ENCODE data around the gene SCYL1.

DNA sequence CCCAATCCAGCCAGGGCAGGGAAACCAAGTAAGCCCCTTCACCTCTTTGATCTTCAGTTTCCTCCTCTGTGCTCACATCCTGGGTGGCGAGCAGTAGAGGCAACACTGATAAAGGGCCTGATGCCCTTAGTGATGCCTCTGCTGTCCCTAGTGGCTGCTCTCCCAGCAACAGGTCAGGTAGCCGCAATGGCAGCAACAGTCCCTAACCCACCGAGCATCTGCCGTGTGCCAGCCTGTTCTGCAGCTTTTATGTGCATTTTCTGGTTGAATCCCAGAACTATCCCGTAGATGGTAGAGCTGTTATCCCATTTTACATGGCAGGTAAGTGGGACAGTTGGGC is 5.2 kb downstream of the SCYL1 start:
- peak; percentile 38 to 46 (median 41) for TF ChIP-seq CTCF (optimal IDR thresholded peaks at IDR 0.05 in 1 of 3, IDR thresholded peaks at IDR 0.05 in 1 of 3, conservative IDR thresholded peaks at IDR 0.05 in 1 of 3; ENCODE audit: extremely low read depth in 1 of 3, insufficient read depth in 2 of 3, low read length in 3 of 3)
- TF ChIP-seq EZH2 (IDR thresholded peaks at IDR 0.05; ENCODE audit: low read length), result no peak
